Astrocyte (in vitro differentiated cells and primary cell): ENCODE data around the gene SSBP3.

Experiments used
- CTCF ChIP-seq: IDR thresholded peaks from 2 replicates; pipeline ENCODE4 v1.5.1; 2011; ENCODE audit warnings: low read depth, mild to moderate bottlenecking, inconsistent platforms, low read length, moderate library complexity; ENCODE audit not compliant: insufficient read depth
- EZH2 ChIP-seq: IDR thresholded peaks from 2 replicates; pipeline ENCODE4 v1.6.1; 2012; ENCODE audit warnings: mild to moderate bottlenecking, low read length, inconsistent platforms; ENCODE audit not compliant: insufficient read depth

DNA sequence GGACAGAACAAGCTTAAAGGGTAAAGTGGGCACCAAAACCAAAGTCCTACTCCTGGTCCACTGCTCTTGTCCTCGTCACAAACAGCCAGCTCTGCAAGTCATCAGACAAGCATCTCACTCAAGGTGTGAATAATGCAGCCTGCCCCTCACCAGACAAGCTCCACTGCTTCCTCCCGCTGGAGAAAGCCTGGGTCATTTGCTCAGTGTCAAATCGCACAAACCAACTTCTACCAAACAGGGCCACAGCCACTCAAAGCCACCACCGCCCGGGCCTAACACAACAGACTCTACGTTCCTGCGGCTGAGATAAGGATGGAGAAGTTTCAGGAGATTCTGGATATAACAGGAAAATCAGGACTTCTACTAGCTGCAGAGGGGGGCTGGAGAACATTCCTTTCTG, 3.3 kb downstream of the SSBP3 start:
- TF ChIP-seq CTCF (no peak), EZH2 (no peak)
